WTC11 (cell line): Measurements from ENCODE around the gene MBD2. TPM values are rescaled to one million over a fixed set of nuclear protein-coding genes. Genes with fewer than 3 reads are reported as not detected.

Experiments
- ATAC-seq: fragments of 200-7000 bp; cut with Tn5 transposase; 2 replicates; pipeline ENCODE4 v1.10.0; 2021; ENCODE audit warnings: mild to moderate bottlenecking, moderate library complexity
- CTCF ChIA-PET: fragments of 300-600 bp; sonication (Branson Sonifier 250); formaldehyde crosslinking; loops from one replicate; lab custom pipeline; 2021; ENCODE audit warnings: antibody characterized with exemption; lab: Charles Lee
- POLR2A ChIA-PET: fragments of 350-600 bp; sonication (Branson Sonifier 250); formaldehyde crosslinking; loops from one replicate; lab custom pipeline; 2021; ENCODE audit warnings: antibody characterized with exemption; lab: Charles Lee
- DNase-seq: peaks from one replicate; pipeline ENCODE4 v3.0.0; 2021; ENCODE audit warnings: low spot score
- H3K27ac Mint-ChIP-seq: 2 replicates; pipeline ENCODE4 v1.8.0; 2021; ENCODE audit warnings: mixed read lengths
- H3K27me3 Mint-ChIP-seq: 2 replicates; pipeline ENCODE4 v1.8.0; 2021; ENCODE audit warnings: low read depth, mild to moderate bottlenecking, moderate library complexity, mixed read lengths
- H3K36me3 Mint-ChIP-seq: 2 replicates; pipeline ENCODE4 v1.8.0; 2021; ENCODE audit warnings: mixed read lengths
- H3K4me1 Mint-ChIP-seq: 2 replicates; pipeline ENCODE4 v1.8.0; 2022; ENCODE audit warnings: mixed read lengths
- H3K4me3 Mint-ChIP-seq: 2 replicates; pipeline ENCODE4 v1.8.0; 2021; ENCODE audit warnings: mild to moderate bottlenecking, moderate library complexity, mixed read lengths
- H3K9me3 Mint-ChIP-seq: 2 replicates; pipeline ENCODE4 v1.8.0; 2021; ENCODE audit warnings: mixed read lengths
- AFF4 ChIP-seq: sonication (generic); formaldehyde crosslinking; IDR thresholded peaks from 2 replicates; pipeline ENCODE4 v1.8.1; 2023; ENCODE audit warnings: mild to moderate bottlenecking, missing genetic modification reagents, borderline replicate concordance
- ATF3 ChIP-seq: sonication (generic); formaldehyde crosslinking; conservative IDR thresholded peaks from 2 replicates; pipeline ENCODE4 v1.8.1; 2022; ENCODE audit warnings: mild to moderate bottlenecking, missing genetic modification reagents
- ATF6 ChIP-seq: sonication (generic); formaldehyde crosslinking; IDR thresholded peaks from 2 replicates; pipeline ENCODE4 v1.8.1; 2023; ENCODE audit warnings: mild to moderate bottlenecking, missing genetic modification reagents
- CBFB ChIP-seq: sonication (generic); formaldehyde crosslinking; IDR thresholded peaks from 2 replicates; pipeline ENCODE4 v1.8.1; 2022; ENCODE audit warnings: mild to moderate bottlenecking, low read depth, missing genetic modification reagents
- CREB1 ChIP-seq: sonication (generic); formaldehyde crosslinking; IDR thresholded peaks from 2 replicates; pipeline ENCODE4 v1.8.0; 2023; ENCODE audit warnings: mild to moderate bottlenecking, missing genetic modification reagents
- EMX1 ChIP-seq: fragments of 250-450 bp; sonication (Bioruptor Pico); IDR thresholded peaks from 2 replicates; pipeline ENCODE4 v1.8.0; 2021; ENCODE audit warnings: mild to moderate bottlenecking
- ESRRA ChIP-seq: sonication (generic); formaldehyde crosslinking; IDR thresholded peaks from 2 replicates; pipeline ENCODE4 v1.8.1; 2022; ENCODE audit warnings: mild to moderate bottlenecking, missing genetic modification reagents, borderline replicate concordance
- FOXJ3 ChIP-seq: sonication (generic); formaldehyde crosslinking; IDR thresholded peaks from 2 replicates; pipeline ENCODE4 v1.9.0; 2021; ENCODE audit warnings: missing genetic modification reagents, mild to moderate bottlenecking, borderline replicate concordance
- GTF2I ChIP-seq: fragments of 250-450 bp; sonication (Bioruptor Pico); conservative IDR thresholded peaks from 2 replicates; pipeline ENCODE4 v1.4.0; 2021; ENCODE audit warnings: mild to moderate bottlenecking
- HMGA2 ChIP-seq: fragments of 250-450 bp; sonication (Bioruptor Pico); IDR thresholded peaks from 2 replicates; pipeline ENCODE4 v1.4.0; 2021; ENCODE audit warnings: mild to moderate bottlenecking, moderate library complexity
- MLX ChIP-seq: sonication (generic); formaldehyde crosslinking; IDR thresholded peaks from 2 replicates; pipeline ENCODE4 v1.8.1; 2023; ENCODE audit warnings: mild to moderate bottlenecking, missing genetic modification reagents, moderate library complexity
- MYBL2 ChIP-seq: sonication (generic); formaldehyde crosslinking; IDR thresholded peaks from 2 replicates; pipeline ENCODE4 v1.8.1; 2023; ENCODE audit warnings: mild to moderate bottlenecking, moderate library complexity, missing genetic modification reagents
- NFATC4 ChIP-seq: fragments of 250-450 bp; sonication (Bioruptor Pico); IDR thresholded peaks from 2 replicates; pipeline ENCODE4 v1.9.0; 2021; ENCODE audit warnings: mild to moderate bottlenecking
- NFYB ChIP-seq: sonication (generic); formaldehyde crosslinking; conservative IDR thresholded peaks from 2 replicates; pipeline ENCODE4 v1.8.0; 2022; ENCODE audit warnings: low read depth, missing genetic modification reagents
- RELA ChIP-seq: sonication (generic); formaldehyde crosslinking; IDR thresholded peaks from 2 replicates; pipeline ENCODE4 v1.8.1; 2022; ENCODE audit warnings: missing genetic modification reagents, mild to moderate bottlenecking, borderline replicate concordance
- RORB ChIP-seq: fragments of 250-450 bp; sonication (Bioruptor Pico); IDR thresholded peaks from 2 replicates; pipeline ENCODE4 v1.9.0; 2021; ENCODE audit warnings: mild to moderate bottlenecking
- SOX15 ChIP-seq: fragments of 250-450 bp; sonication (Bioruptor Pico); IDR thresholded peaks from 2 replicates; pipeline ENCODE4 v1.9.0; 2021; ENCODE audit warnings: mild to moderate bottlenecking
- TEAD1 ChIP-seq: sonication (generic); formaldehyde crosslinking; IDR thresholded peaks from 2 replicates; pipeline ENCODE4 v1.8.0; 2022; ENCODE audit warnings: mild to moderate bottlenecking, missing genetic modification reagents
- ZBTB21 ChIP-seq: sonication (generic); formaldehyde crosslinking; IDR thresholded peaks from 2 replicates; pipeline ENCODE4 v1.8.1; 2023; ENCODE audit warnings: mild to moderate bottlenecking, missing genetic modification reagents, borderline replicate concordance
- ZMAT4 ChIP-seq: fragments of 250-450 bp; sonication (Bioruptor Pico); IDR thresholded peaks from 2 replicates; pipeline ENCODE4 v1.9.0; 2021; ENCODE audit warnings: mild to moderate bottlenecking
- ZNF121 ChIP-seq: sonication (generic); formaldehyde crosslinking; IDR thresholded peaks from 2 replicates; pipeline ENCODE4 v1.8.0; 2023; ENCODE audit warnings: missing genetic modification reagents
- ZNF317 ChIP-seq: sonication (generic); formaldehyde crosslinking; IDR thresholded peaks from 2 replicates; pipeline ENCODE4 v1.8.1; 2023; ENCODE audit warnings: low read depth, mild to moderate bottlenecking, moderate library complexity, missing genetic modification reagents, borderline replicate concordance
- ZNF416 ChIP-seq: fragments of 250-450 bp; sonication (Bioruptor Pico); IDR thresholded peaks from 2 replicates; pipeline ENCODE4 v1.9.0; 2021; ENCODE audit warnings: mild to moderate bottlenecking, inconsistent platforms
- ZNF423 ChIP-seq: fragments of 250-450 bp; sonication (Bioruptor Pico); IDR thresholded peaks from 2 replicates; pipeline ENCODE4 v2.1.2; 2022; ENCODE audit warnings: mild to moderate bottlenecking, moderate library complexity
- ZNF512 ChIP-seq: sonication (generic); formaldehyde crosslinking; IDR thresholded peaks from 2 replicates; pipeline ENCODE4 v1.8.1; 2022; ENCODE audit warnings: missing genetic modification reagents, borderline replicate concordance
- ZNF671 ChIP-seq: fragments of 250-450 bp; sonication (Bioruptor Pico); IDR thresholded peaks from 2 replicates; pipeline ENCODE4 v1.8.0; 2021; ENCODE audit warnings: mild to moderate bottlenecking
- ZSCAN18 ChIP-seq: fragments of 250-450 bp; sonication (Bioruptor Pico); IDR thresholded peaks from 2 replicates; pipeline ENCODE4 v2.1.2; 2022; ENCODE audit warnings: mild to moderate bottlenecking, moderate library complexity
- total RNA-seq: library from RNA; stranded (reverse); gene quantifications from 3 replicates; pipeline ENCODE4 v1.2.3, GENCODE V29; 2021

The MBD2 gene
- total RNA-seq, 1 experiment from 2014 or later: 42.7 TPM

- Mint-ChIP-seq H3K4me3 (no peak overlapping the region), H3K36me3 (no peaks in the 10 kb centered on the region), H3K27me3 (no peaks in the 10 kb centered on the region), H3K9me3 (no peaks in the 10 kb centered on the region), H3K4me1 (no peaks in the 10 kb centered on the region), H3K27ac (no peak overlapping the region)
- POLR2A ChIA-PET: no interaction called here
- CTCF ChIA-PET: no interaction called here
- TF ChIP-seq ATF6 (CRISPR knock-in tag) (no peak), ZNF423 (no peak), ZSCAN18 (CRISPR knock-in tag) (no peak), CBFB (no peak), ZNF671 (CRISPR knock-in tag) (no peak), ATF3 (CRISPR knock-in tag) (no peak), ZNF317 (CRISPR knock-in tag) (no peak), ZMAT4 (CRISPR knock-in tag) (no peak), FOXJ3 (no peak), ZBTB21 (CRISPR knock-in tag) (no peak), GTF2I (CRISPR knock-in tag) (no peak), ZNF416 (CRISPR knock-in tag) (no peak)
- DNase-seq (no peak), ATAC-seq (no peak)
Measured at GRCh38 chr18:54161267-54161666, 63.2 kb downstream of the MBD2 start.

- H3K36me3 Mint-ChIP-seq: no peaks in the 10 kb centered on the region
- H3K9me3 Mint-ChIP-seq: no peaks in the 10 kb centered on the region
- no peak overlapping the region for H3K27ac Mint-ChIP-seq
- no peaks in the 10 kb centered on the region for H3K4me1 Mint-ChIP-seq
- no peak for ATAC-seq
- ChIA-PET POLR2A (no interaction called here), CTCF (no interaction called here)
- H3K27me3 Mint-ChIP-seq: no peaks in the 10 kb centered on the region
- H3K4me3 Mint-ChIP-seq: no peak overlapping the region
- no peak for DNase-seq
- TF ChIP-seq RELA (no peak), RORB (CRISPR knock-in tag) (no peak), ESRRA (no peak), NFYB (CRISPR knock-in tag) (no peak), NFATC4 (CRISPR knock-in tag) (no peak), AFF4 (CRISPR knock-in tag) (no peak), HMGA2 (CRISPR knock-in tag) (no peak), ZNF121 (CRISPR knock-in tag) (no peak), CREB1 (CRISPR knock-in tag) (no peak), TEAD1 (CRISPR knock-in tag) (no peak), ZNF512 (CRISPR knock-in tag) (no peak), MYBL2 (CRISPR knock-in tag) (no peak), EMX1 (no peak), ZSCAN18 (CRISPR knock-in tag) (no peak), SOX15 (CRISPR knock-in tag) (no peak), MLX (no peak), ZNF671 (CRISPR knock-in tag) (no peak)
Measured at GRCh38 chr18:54159906-54160305, 64.6 kb downstream of the MBD2 start.
